Neural crest cell (in vitro differentiated cells): Measurements from ENCODE around the gene MBTPS1. TPM values are rescaled to one million over a fixed set of nuclear protein-coding genes. Genes with fewer than 3 reads are reported as not detected.

Experiments
- DNase-seq: peaks from one replicate; pipeline ENCODE4 v3.0.0; 2021; ENCODE audit warnings: low read depth, mixed read lengths, low spot score
- H3K27ac Mint-ChIP-seq: one replicate; pipeline ENCODE4 v1.8.0; 2021; ENCODE audit warnings: mild to moderate bottlenecking, mixed read lengths; ENCODE audit not compliant: unreplicated experiment
- H3K27me3 Mint-ChIP-seq: 2 replicates; pipeline ENCODE4 v1.8.0; 2021; ENCODE audit warnings: low read depth, mild to moderate bottlenecking, mixed read lengths
- H3K36me3 Mint-ChIP-seq: 2 replicates; pipeline ENCODE4 v1.8.0; 2021; ENCODE audit warnings: low read depth, mild to moderate bottlenecking, mixed read lengths
- H3K4me1 Mint-ChIP-seq: 2 replicates; pipeline ENCODE4 v1.8.0; 2021; ENCODE audit warnings: mixed read lengths
- H3K4me3 Mint-ChIP-seq: one replicate; pipeline ENCODE4 v1.8.0; 2021; ENCODE audit warnings: mild to moderate bottlenecking, mixed read lengths
- H3K9me3 Mint-ChIP-seq: 2 replicates; pipeline ENCODE4 v1.8.0; 2021; ENCODE audit warnings: mixed read lengths
- CTCF ChIP-seq: fragments of 200-600 bp; sonication (generic); conservative IDR thresholded peaks from 2 replicates; pipeline ENCODE4 v1.5.0; 2021; ENCODE audit warnings: antibody characterized with exemption, mild to moderate bottlenecking
- total RNA-seq: library from RNA; stranded (reverse); gene quantifications from 2 replicates; pipeline ENCODE4 v1.2.1, GENCODE V29; 2021

Gene MBTPS1
- total RNA-seq, 1 donor from 2014 or later, result 59.0 TPM

- H3K9me3 Mint-ChIP-seq, result no peaks in the 10 kb centered on the region
- no peak for DNase-seq
- no peaks in the 10 kb centered on the region for H3K36me3 Mint-ChIP-seq
- no peak for TF ChIP-seq CTCF
- peaks cover 23% of the 10 kb centered on the region for H3K4me1 Mint-ChIP-seq
- no peaks in the 10 kb centered on the region for H3K27me3 Mint-ChIP-seq
- H3K4me3 Mint-ChIP-seq, result no peak overlapping the region
- no peak overlapping the region for H3K27ac Mint-ChIP-seq
These were observed 5.2 kb downstream of the MBTPS1 start for GRCh38 chr16:84111525-84111924.

GRCh38 chr16:84110527-84110926 is 6.2 kb downstream of the MBTPS1 start:
- no peak for TF ChIP-seq CTCF
- Mint-ChIP-seq H3K27me3 (no peaks in the 10 kb centered on the region), H3K4me1 (peaks cover 22% of the 10 kb centered on the region), H3K9me3 (no peaks in the 10 kb centered on the region), H3K27ac (no peak overlapping the region), H3K36me3 (no peaks in the 10 kb centered on the region), H3K4me3 (peak overlapping the region; percentile 47)
- DNase-seq, result no peak

- Mint-ChIP-seq H3K4me3 (no peak overlapping the region), H3K9me3 (no peaks in the 10 kb centered on the region), H3K27ac (no peak overlapping the region), H3K36me3 (no peaks in the 10 kb centered on the region), H3K4me1 (peaks cover 21% of the 10 kb centered on the region), H3K27me3 (no peaks in the 10 kb centered on the region)
- DNase-seq, result no peak
- no peak for TF ChIP-seq CTCF
These were observed 7.0 kb downstream of the MBTPS1 start for GRCh38 chr16:84109598-84110335.

- H3K4me3 Mint-ChIP-seq, result no peak overlapping the region
- H3K27ac Mint-ChIP-seq, result no peak overlapping the region
- H3K27me3 Mint-ChIP-seq, result no peaks in the 10 kb centered on the region
- no peaks in the 10 kb centered on the region for H3K36me3 Mint-ChIP-seq
- no peak for DNase-seq
- no peaks in the 10 kb centered on the region for H3K9me3 Mint-ChIP-seq
- TF ChIP-seq CTCF, result no peak
- peaks cover 21% of the 10 kb centered on the region for H3K4me1 Mint-ChIP-seq
These were observed 8.8 kb downstream of the MBTPS1 start for GRCh38 chr16:84107921-84108320.

GRCh38 chr16:84105948-84106740 is 10.6 kb downstream of the MBTPS1 start:
- Mint-ChIP-seq H3K4me1 (peaks cover 21% of the 10 kb centered on the region), H3K27me3 (no peaks in the 10 kb centered on the region), H3K36me3 (no peaks in the 10 kb centered on the region), H3K4me3 (no peak overlapping the region), H3K27ac (peak overlapping the region; percentile 95), H3K9me3 (no peaks in the 10 kb centered on the region)
- no peak for TF ChIP-seq CTCF
- no peak for DNase-seq
